Heart right ventricle (tissue), 16 donors: ENCODE measurements around the gene SH3PXD2B. TPM values are rescaled to one million over a fixed set of nuclear protein-coding genes. Genes with fewer than 3 reads are reported as not detected.

ENCODE experiments used
- ATAC-seq, 8 donors: fragments of 200-7000 bp; cut with Tn5 transposase; one replicate each; pipeline ENCODE4 v1.9.1; 2020; ENCODE audit warnings: mild to moderate bottlenecking in 8 of 8, moderate library complexity in 8 of 8, moderate number of reproducible peaks in 1 of 8
- DNase-seq, 2 donors: peaks; one replicate each; pipeline ENCODE4 v3.0.0-alpha.2; 2020
- H3K27ac ChIP-seq, 10 donors: fragments of 200-600 bp; sonication (generic) in 2 of 10; one replicate each; pipeline versions ENCODE4 v1.5.0 to v1.8.0; 2020 to 2022; ENCODE audit warnings: mild to moderate bottlenecking in 3 of 10
- H3K27me3 ChIP-seq, 7 donors: fragments of 200-600 bp; one replicate each; pipeline ENCODE4 v1.8.0; 2021 to 2022; ENCODE audit warnings: mild to moderate bottlenecking in 2 of 7
- H3K36me3 ChIP-seq, 9 donors: fragments of 200-600 bp; sonication (generic) in 1 of 9; one replicate each; pipeline versions ENCODE4 v1.5.0 to v1.8.0; 2020 to 2022; ENCODE audit warnings: mild to moderate bottlenecking in 2 of 9
- H3K4me1 ChIP-seq, 9 donors: fragments of 200-600 bp; sonication (generic) in 1 of 9; one replicate each; pipeline versions ENCODE4 v1.5.0 to v1.8.0; 2020 to 2022; ENCODE audit warnings: mild to moderate bottlenecking in 4 of 9
- H3K4me3 ChIP-seq, 10 donors: fragments of 200-600 bp; sonication (generic) in 2 of 10; one replicate each; pipeline versions ENCODE4 v1.5.0 to v1.8.0; 2020 to 2022; ENCODE audit warnings: mild to moderate bottlenecking in 7 of 10, moderate library complexity in 2 of 10
- H3K9me3 ChIP-seq, 11 donors: fragments of 200-600 bp in 10 of 11; sonication (generic) in 2 of 11; one replicate each; pipeline versions ENCODE4 v1.5.0 to v1.8.0; 2013 to 2022; ENCODE audit warnings: mild to moderate bottlenecking in 2 of 11, control low read depth in 1 of 11, moderate library complexity in 1 of 11
- CTCF ChIP-seq, 9 donors: fragments of 200-600 bp; sonication (generic) in 2 of 9; IDR thresholded peaks; one replicate each; pipeline versions ENCODE4 v1.5.0 to v1.8.0; 2021 to 2022; ENCODE audit warnings: antibody characterized with exemption in 9 of 9, mild to moderate bottlenecking in 5 of 9, moderate library complexity in 1 of 9
- WGBS, 2 donors: extraction: QIAGEN DNeasy Blood & Tissue Kit; methylation state at CpG; one replicate each; pipeline ENCODE4 v1.1.7; 2013; ENCODE audit warnings: inconsistent platforms in 1 of 2; 5-methylcytosine and 5-hydroxymethylcytosine counted together
- intact Hi-C, 10 donors: fragments of 100-400 bp; cut with DNase I; formaldehyde crosslinking; loops; one replicate each; pipeline versions ENCODE4 v1.11.1 to v1.14.2; 2022
- polyA plus RNA-seq, 2 donors: library from polyadenylated mRNA; stranded (reverse); fragments of 200-250 nt; gene quantifications; one replicate each; pipeline ENCODE4 v1.2.3, GENCODE V29; 2013
- total RNA-seq, 10 donors: library from RNA; stranded (reverse); fragmentation: NEBNext Ultra II Directional in 3 of 10; extraction: Animal tissue kit (Norgen Biotek cat#: 25700) in 3 of 10; gene quantifications; one replicate each; pipeline versions ENCODE4 v1.2.1 to v1.2.4, GENCODE V29; 2021 to 2023
- donor health status: Arrhythmogenic right ventricular cardiomyopathy.
- donor health status: ischemic (EF 13 %, LVEDD 7.1; RV severe dilation, severe dysfunction).
- donor health status: healthy with polysubstance abuse.
- donor health status: DM: no; HTN: yes; CAD: no.
- donor health status: DM: no; HTN: no; CAD: no.
- donor health status: ischemic (EF 25% LVEDD 6.9; RV normal size, moderate dysfunction).
- donor health status: ischemic (EF 25% LVEDD 5.7; RV mildly dilated, moderate dysfunction).
- donor health status: healthy.
- donor health status: DM: yes; HTN: yes; CAD: no.
- donor health status: Ischemic cardiomyopathy.
- donor health status: ischemic (EF 35%, LVEDD 5.7; RV mildly dilated, moderate dysfunction).
- donor health status: nonischemic (EF 11% LVEDD 7.7; RV severe dilation, severe dysfunction).
- donor health status: DM: yes; HTN: yes; CAD: no.
- donor health status: PGD.
- donor health status: ischemic (EF 29% LVEDD 5.4; RV normal size, mild dysfunction).
- donor health status: nonischemic (EF 23%, LVEDD 6.1; RV moderate dilation, normal function).

The SH3PXD2B gene
- total and polyA plus RNA-seq, 12 donors: 1.8 to 12.5 (median 5.5) TPM

GRCh38 chr5:172438319-172438668, 16.0 kb downstream of the SH3PXD2B start:
- Histone ChIP-seq H3K4me3 (no peak overlapping the region), H3K9me3 (no peaks in the 10 kb centered on the region), H3K27me3 (no peaks in the 10 kb centered on the region), H3K27ac (peak overlapping the region in 8 of 10 donors; percentile 28 to 81 (median 62)), H3K36me3 (peaks cover 0 to 24% (median 0%) of the 10 kb centered on the region in 9 donors), H3K4me1 (peaks cover 15 to 57% (median 27%) of the 10 kb centered on the region in 9 donors)
- no peak for TF ChIP-seq CTCF (IDR thresholded peaks at IDR 0.05)
- peak in 4 of 8 donors; percentile 6 to 35 (median 19) for ATAC-seq
- no peak for DNase-seq
- intact Hi-C loops: no loop called here
- WGBS, 2 donors: 41 to 73% methylated on average over 6 of the region's 6 CpGs

- Histone ChIP-seq H3K9me3 (no peaks in the 10 kb centered on the region), H3K36me3 (peaks cover 0 to 29% (median 0%) of the 10 kb centered on the region in 9 donors), H3K27ac (peak overlapping the region in 8 of 10 donors; percentile 28 to 81 (median 62)), H3K4me3 (no peak overlapping the region), H3K4me1 (peaks cover 11 to 51% (median 24%) of the 10 kb centered on the region in 9 donors), H3K27me3 (no peaks in the 10 kb centered on the region)
- DNase-seq (peak; percentile 79 to 89), ATAC-seq (peak; percentile 48 to 86 (median 83))
- TF ChIP-seq CTCF (IDR thresholded peaks at IDR 0.05): no peak
- intact Hi-C loops: no loop called here
- WGBS, 2 donors: 33 to 36% methylated on average over 14 of the region's 14 CpGs
Measured at GRCh38 chr5:172437445-172438318, 16.6 kb downstream of the SH3PXD2B start.

GRCh38 chr5:172436879-172437369, 17.4 kb downstream of the SH3PXD2B start:
- Histone ChIP-seq H3K4me3 (no peak overlapping the region), H3K9me3 (no peaks in the 10 kb centered on the region), H3K36me3 (peaks cover 0 to 36% (median 0%) of the 10 kb centered on the region in 9 donors), H3K4me1 (peaks cover 10 to 53% (median 24%) of the 10 kb centered on the region in 9 donors), H3K27ac (peak overlapping the region in 9 of 10 donors; percentile 4 to 81 (median 57)), H3K27me3 (no peaks in the 10 kb centered on the region)
- no peak for DNase-seq
- WGBS, 2 donors: 76 to 85% methylated on average over 9 of the region's 9 CpGs
- peak in 2 of 8 donors; percentile 2 to 9 for ATAC-seq
- TF ChIP-seq CTCF (IDR thresholded peaks at IDR 0.05): no peak
- intact Hi-C loops: no loop called here

- no peak for TF ChIP-seq CTCF (IDR thresholded peaks at IDR 0.05)
- WGBS, 2 donors: 90 to 93% methylated on average over 12 of the region's 12 CpGs
- H3K4me3 ChIP-seq: no peak overlapping the region
- ATAC-seq (peak in 1 of 8 donors; percentile 19), DNase-seq (no peak)
- H3K27ac ChIP-seq: peak overlapping the region in 8 of 10 donors; percentile 1 to 81 (median 60)
- H3K9me3 ChIP-seq: no peaks in the 10 kb centered on the region
- no peaks in the 10 kb centered on the region for H3K27me3 ChIP-seq
- peaks cover 10 to 57% (median 24%) of the 10 kb centered on the region in 9 donors for H3K4me1 ChIP-seq
- intact Hi-C loops: no loop called here
- peaks cover 0 to 37% (median 0%) of the 10 kb centered on the region in 9 donors for H3K36me3 ChIP-seq
Measured at GRCh38 chr5:172436078-172436878, 18.0 kb downstream of the SH3PXD2B start.
